PC-9 (cell line): ENCODE data around the gene SPOCK3.

Experiments used
- CTCF ChIP-seq: fragments of 200-600 bp; sonication (generic); conservative IDR thresholded peaks from 2 replicates; pipeline ENCODE4 v1.6.1; 2017; ENCODE audit warnings: mixed run types, antibody characterized with exemption, mild to moderate bottlenecking, moderate library complexity
- EZH2 ChIP-seq: fragments of 200-600 bp; sonication (generic); IDR thresholded peaks from 2 replicates; pipeline ENCODE4 v1.8.0; 2017; ENCODE audit warnings: antibody characterized with exemption, low read depth

GRCh38 chr4:167221084-167221483 lies 13.2 kb downstream of the SPOCK3 start:
- TF ChIP-seq CTCF (no peak), EZH2 (no peak)
